Measurements from ENCODE around the gene SAP30L. TPM values are rescaled to one million over a fixed set of nuclear protein-coding genes. Genes with fewer than 3 reads are reported as not detected.
A peak's percentile ranks its signal among the peaks of the same experiment; 100 is the strongest.

The SAP30L gene
- total RNA-seq, 1 donor from 2014 or later, result 18.1 TPM

DNA sequence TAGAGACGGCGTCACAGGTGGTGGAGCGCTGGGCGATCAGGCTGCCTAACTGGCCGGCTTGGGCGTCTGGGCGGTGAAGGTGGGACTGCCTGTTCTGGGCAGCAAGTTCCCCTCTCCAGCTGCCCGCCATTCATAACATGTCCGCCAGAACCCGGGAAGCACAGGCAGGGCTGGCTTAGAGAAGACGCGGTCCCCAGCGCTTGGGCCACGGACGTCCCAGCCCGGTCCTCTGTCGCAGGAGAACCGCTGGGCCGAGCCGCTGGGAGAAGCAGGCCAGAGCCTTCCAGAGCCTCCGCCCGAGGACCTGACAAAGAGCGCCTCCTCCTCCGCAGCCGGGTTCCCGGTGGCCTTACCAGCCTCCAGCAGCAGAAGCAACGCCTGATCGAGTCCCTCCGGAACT, 47.5 kb downstream of the SAP30L start:
- H3K4me3 Mint-ChIP-seq (ENCODE audit: unreplicated experiment), result no peak overlapping the region

GRCh38 chr5:154494036-154494435, 48.2 kb downstream of the SAP30L start:
- TF ChIP-seq CTCF (IDR thresholded peaks at IDR 0.05; ENCODE audit: partially characterized antibody, unreplicated experiment), result no peak
- DNase-seq, result no peak
- Mint-ChIP-seq H3K27ac (ENCODE audit: unreplicated experiment) (peak overlapping the region; percentile 84), H3K36me3 (ENCODE audit: unreplicated experiment) (no peaks in the 10 kb centered on the region), H3K9me3 (ENCODE audit: unreplicated experiment) (peaks cover 4% of the 10 kb centered on the region), H3K27me3 (ENCODE audit: unreplicated experiment) (peaks cover 5% of the 10 kb centered on the region), H3K4me1 (ENCODE audit: low read depth, unreplicated experiment) (peaks cover 14% of the 10 kb centered on the region), H3K4me3 (ENCODE audit: unreplicated experiment) (peak overlapping the region; percentile 22)

More for the DNA sequence above, 47.5 kb downstream of the SAP30L start:
- peak overlapping the region; percentile 84 for H3K27ac Mint-ChIP-seq (ENCODE audit: unreplicated experiment)
- DNase-seq, result no peak
- no peak for TF ChIP-seq CTCF (IDR thresholded peaks at IDR 0.05; ENCODE audit: partially characterized antibody, unreplicated experiment)
- peaks cover 2% of the 10 kb centered on the region for H3K9me3 Mint-ChIP-seq (ENCODE audit: unreplicated experiment)
- H3K27me3 Mint-ChIP-seq (ENCODE audit: unreplicated experiment), result peaks cover 5% of the 10 kb centered on the region
- H3K36me3 Mint-ChIP-seq (ENCODE audit: unreplicated experiment), result no peaks in the 10 kb centered on the region
- peaks cover 14% of the 10 kb centered on the region for H3K4me1 Mint-ChIP-seq (ENCODE audit: low read depth, unreplicated experiment)

- Mint-ChIP-seq H3K27me3 (ENCODE audit: unreplicated experiment) (peaks cover 5% of the 10 kb centered on the region), H3K27ac (ENCODE audit: unreplicated experiment) (no peak overlapping the region), H3K4me3 (ENCODE audit: unreplicated experiment) (no peak overlapping the region), H3K9me3 (ENCODE audit: unreplicated experiment) (peaks cover 8% of the 10 kb centered on the region), H3K4me1 (ENCODE audit: low read depth, unreplicated experiment) (peaks cover 17% of the 10 kb centered on the region), H3K36me3 (ENCODE audit: unreplicated experiment) (no peaks in the 10 kb centered on the region)
- TF ChIP-seq CTCF (IDR thresholded peaks at IDR 0.05; ENCODE audit: partially characterized antibody, unreplicated experiment), result no peak
- DNase-seq, result no peak
Measured at GRCh38 chr5:154498591-154498990, 52.8 kb downstream of the SAP30L start.

- TF ChIP-seq CTCF (IDR thresholded peaks at IDR 0.05; ENCODE audit: partially characterized antibody, unreplicated experiment), result no peak
- DNase-seq, result no peak
- H3K9me3 Mint-ChIP-seq (ENCODE audit: unreplicated experiment), result peaks cover 6% of the 10 kb centered on the region
- H3K4me1 Mint-ChIP-seq (ENCODE audit: low read depth, unreplicated experiment), result peaks cover 13% of the 10 kb centered on the region
- H3K27me3 Mint-ChIP-seq (ENCODE audit: unreplicated experiment), result peaks cover 3% of the 10 kb centered on the region
- H3K36me3 Mint-ChIP-seq (ENCODE audit: unreplicated experiment), result no peaks in the 10 kb centered on the region
- H3K27ac Mint-ChIP-seq (ENCODE audit: unreplicated experiment), result no peak overlapping the region
- H3K4me3 Mint-ChIP-seq (ENCODE audit: unreplicated experiment), result no peak overlapping the region
Measured at GRCh38 chr5:154498994-154499393, 53.2 kb downstream of the SAP30L start.

DNA sequence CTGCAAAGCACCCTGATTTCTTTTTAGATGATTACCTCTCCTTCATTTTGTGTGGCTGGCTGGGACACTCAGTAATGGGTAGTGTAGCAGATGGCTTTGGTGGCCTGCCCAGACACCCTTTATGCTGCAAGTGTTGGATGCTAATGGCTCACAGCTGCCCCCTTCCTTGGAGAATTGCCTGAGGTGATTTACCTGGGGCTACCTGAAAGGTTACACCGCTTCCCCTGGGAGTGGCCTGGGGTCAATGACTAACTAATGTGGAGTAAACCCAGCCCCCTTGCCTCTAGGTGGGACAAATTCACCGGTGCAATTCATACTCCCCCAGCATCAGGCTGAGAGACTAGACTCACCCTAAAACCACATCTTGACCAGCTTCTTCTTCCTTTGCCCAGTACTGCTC, 55.8 kb downstream of the SAP30L start:
- no peak for DNase-seq
- Mint-ChIP-seq H3K36me3 (ENCODE audit: unreplicated experiment) (no peaks in the 10 kb centered on the region), H3K4me3 (ENCODE audit: unreplicated experiment) (no peak overlapping the region), H3K27me3 (ENCODE audit: unreplicated experiment) (no peaks in the 10 kb centered on the region), H3K27ac (ENCODE audit: unreplicated experiment) (peak overlapping the region; percentile 59), H3K9me3 (ENCODE audit: unreplicated experiment) (peaks cover 5% of the 10 kb centered on the region), H3K4me1 (ENCODE audit: low read depth, unreplicated experiment) (peaks cover 13% of the 10 kb centered on the region)
- TF ChIP-seq CTCF (IDR thresholded peaks at IDR 0.05; ENCODE audit: partially characterized antibody, unreplicated experiment), result no peak

Measured in glutamatergic neuron (in vitro differentiated cells).